GM12892 (cell line): Measurements from ENCODE around the gene WDFY4.
A peak's percentile ranks its signal among the peaks of the same experiment; 100 is the strongest.

Experiments used
- DNase-seq: peaks from one replicate; pipeline ENCODE4 v3.0.0; 2011; ENCODE audit not compliant: insufficient read length
- FAIRE-seq: peaks from 2 replicates; lab custom pipeline; 2011; peaks lifted over from hg19 to GRCh38; lab: Jason Lieb, UNC
- POLR2A ChIP-seq: IDR thresholded peaks from 2 replicates; pipeline ENCODE4 v1.6.1; 2011; ENCODE audit warnings: low read depth, low read length, control low read depth
- POLR2AphosphoS5 ChIP-seq: IDR thresholded peaks from 2 replicates; pipeline ENCODE4 v1.6.1; 2011; ENCODE audit warnings: low read depth, low read length, control low read depth
- TAF1 ChIP-seq: IDR thresholded peaks from 2 replicates; pipeline ENCODE4 v1.6.1; 2011; ENCODE audit warnings: low read depth, mild to moderate bottlenecking, control low read depth, low read length, borderline replicate concordance

Gene WDFY4

GRCh38 chr10:48697091-48697490 lies 12.4 kb downstream of the WDFY4 start:
- FAIRE-seq (no peak), DNase-seq (no peak)

GRCh38 chr10:48697821-48698764 lies 13.4 kb downstream of the WDFY4 start:
- no peak for DNase-seq

More at GRCh38 chr10:48697091-48697490, 12.4 kb downstream of the WDFY4 start:
- TF ChIP-seq POLR2AphosphoS5: no peak
- no peak for TF ChIP-seq POLR2A
- TF ChIP-seq TAF1: no peak

GRCh38 chr10:48699011-48699627 lies 14.4 kb downstream of the WDFY4 start:
- no peak for DNase-seq
- no peak for FAIRE-seq
- TF ChIP-seq TAF1 (no peak), POLR2A (no peak), POLR2AphosphoS5 (no peak)

More at GRCh38 chr10:48697821-48698764, 13.4 kb downstream of the WDFY4 start:
- TF ChIP-seq TAF1 (no peak), POLR2AphosphoS5 (0 out of 2 replicates have a peak, but pooled peaks have one; percentile 9), POLR2A (no peak)
- FAIRE-seq: no peak

- DNase-seq: no peak
- FAIRE-seq: no peak
- no peak for TF ChIP-seq POLR2AphosphoS5
- no peak for TF ChIP-seq TAF1
- no peak for TF ChIP-seq POLR2A
Observed at GRCh38 chr10:48700071-48700470, 15.4 kb downstream of the WDFY4 start.

- no peak for DNase-seq
- TF ChIP-seq TAF1 (no peak), POLR2A (no peak), POLR2AphosphoS5 (no peak)
- FAIRE-seq: no peak
Observed at GRCh38 chr10:48700493-48700892, 15.8 kb downstream of the WDFY4 start.

GRCh38 chr10:48701139-48701901 lies 16.6 kb downstream of the WDFY4 start:
- FAIRE-seq: peak; percentile 38
- DNase-seq: no peak

GRCh38 chr10:48701941-48702340 lies 17.3 kb downstream of the WDFY4 start:
- TF ChIP-seq POLR2A (no peak), POLR2AphosphoS5 (no peak), TAF1 (no peak)
- no peak for DNase-seq
- no peak for FAIRE-seq

More at GRCh38 chr10:48701139-48701901, 16.6 kb downstream of the WDFY4 start:
- no peak for TF ChIP-seq TAF1
- no peak for TF ChIP-seq POLR2A
- no peak for TF ChIP-seq POLR2AphosphoS5

- TF ChIP-seq POLR2A (no peak), POLR2AphosphoS5 (no peak), TAF1 (no peak)
- FAIRE-seq: no peak
Observed at GRCh38 chr10:48703531-48704122, 19.0 kb downstream of the WDFY4 start.

GRCh38 chr10:48704156-48704555 lies 19.5 kb downstream of the WDFY4 start:
- DNase-seq (no peak), FAIRE-seq (no peak)
- TF ChIP-seq POLR2A (no peak), TAF1 (no peak), POLR2AphosphoS5 (no peak)

More at GRCh38 chr10:48703531-48704122, 19.0 kb downstream of the WDFY4 start:
- no peak for DNase-seq

GRCh38 chr10:48705401-48705938 lies 20.8 kb downstream of the WDFY4 start:
- no peak for DNase-seq
- TF ChIP-seq TAF1 (no peak), POLR2AphosphoS5 (no peak), POLR2A (no peak)
- FAIRE-seq: peak; percentile 68

- DNase-seq: no peak
- no peak for FAIRE-seq
- no peak for TF ChIP-seq POLR2AphosphoS5
- no peak for TF ChIP-seq TAF1
- no peak for TF ChIP-seq POLR2A
Observed at GRCh38 chr10:48707472-48707871, 22.8 kb downstream of the WDFY4 start.
